SK-N-SH treated with all-trans-retinoic acid at 6 μM for 48 hours (cell line): ENCODE results near the gene UQCRC1.

Experiments used
- ATAC-seq: fragments of 200-7000 bp; cut with Tn5 transposase; 3 replicates; pipeline ENCODE4 v1.9.1; 2020; ENCODE audit warnings: mild to moderate bottlenecking, moderate library complexity
- ARNTL ChIP-seq: fragments of 450-650 bp; formaldehyde crosslinking; IDR thresholded peaks from 2 replicates; pipeline ENCODE4 v1.5.0; 2020; ENCODE audit warnings: low read depth, mild to moderate bottlenecking, moderate library complexity, borderline replicate concordance
- BACH2 ChIP-seq: fragments of 250-450 bp; sonication (Bioruptor Pico); IDR thresholded peaks from 2 replicates; pipeline ENCODE4 v1.9.0; 2021; ENCODE audit warnings: mild to moderate bottlenecking, borderline replicate concordance
- CREB5 ChIP-seq: fragments of 250-450 bp; sonication (Bioruptor Pico); IDR thresholded peaks from 2 replicates; pipeline ENCODE4 v1.5.1; 2020; ENCODE audit warnings: low read depth, mild to moderate bottlenecking, moderate library complexity
- ISL1 ChIP-seq: fragments of 250-450 bp; sonication (Bioruptor Pico); IDR thresholded peaks from 2 replicates; pipeline ENCODE4 v2.1.2; 2022; ENCODE audit warnings: mild to moderate bottlenecking, moderate library complexity
- OSR1 ChIP-seq: fragments of 250-450 bp; sonication (Bioruptor Pico); IDR thresholded peaks from 2 replicates; pipeline ENCODE4 v1.8.0; 2022; ENCODE audit warnings: moderate library complexity, mild to moderate bottlenecking, inconsistent platforms
- PPARA ChIP-seq: fragments of 250-450 bp; sonication (Bioruptor Pico); IDR thresholded peaks from 2 replicates; pipeline ENCODE4 v1.5.0; 2020; ENCODE audit warnings: mild to moderate bottlenecking, borderline replicate concordance
- RARB ChIP-seq: fragments of 250-450 bp; sonication (Bioruptor Pico); IDR thresholded peaks from 2 replicates; pipeline ENCODE4 v1.8.0; 2021; ENCODE audit warnings: mild to moderate bottlenecking, moderate library complexity
- SNAI2 ChIP-seq: fragments of 250-450 bp; sonication (Bioruptor Pico); IDR thresholded peaks from 2 replicates; pipeline ENCODE4 v1.5.0; 2020; ENCODE audit warnings: mild to moderate bottlenecking, moderate library complexity
- TCF4 ChIP-seq: fragments of 250-450 bp; sonication (Bioruptor Pico); IDR thresholded peaks from 2 replicates; pipeline ENCODE4 v1.8.0; 2021; ENCODE audit warnings: mild to moderate bottlenecking, moderate library complexity, borderline replicate concordance
- TOX ChIP-seq: fragments of 250-450 bp; sonication (Bioruptor Pico); IDR thresholded peaks from 2 replicates; pipeline ENCODE4 v1.8.0; 2021; ENCODE audit warnings: mild to moderate bottlenecking, moderate library complexity, borderline replicate concordance
- ZC3H10 ChIP-seq: fragments of 250-450 bp; sonication (Bioruptor Pico); IDR thresholded peaks from 2 replicates; pipeline ENCODE4 v1.5.1; 2021; ENCODE audit warnings: mild to moderate bottlenecking, moderate library complexity
- ZFP3 ChIP-seq: fragments of 250-450 bp; sonication (Bioruptor Pico); IDR thresholded peaks from 2 replicates; pipeline ENCODE4 v1.5.0; 2020; ENCODE audit warnings: mild to moderate bottlenecking, moderate library complexity
- ZNF565 ChIP-seq: fragments of 450-650 bp; formaldehyde crosslinking; conservative IDR thresholded peaks from 2 replicates; pipeline ENCODE4 v1.5.0; 2020; ENCODE audit warnings: low read depth, mild to moderate bottlenecking, moderate library complexity
- ZNF70 ChIP-seq: fragments of 450-650 bp; formaldehyde crosslinking; IDR thresholded peaks from 2 replicates; pipeline ENCODE4 v1.5.0; 2020; ENCODE audit warnings: mild to moderate bottlenecking, moderate library complexity
- ZNF8 ChIP-seq: fragments of 450-650 bp; formaldehyde crosslinking; IDR thresholded peaks from 2 replicates; pipeline ENCODE4 v1.5.0; 2020; ENCODE audit warnings: mild to moderate bottlenecking, moderate library complexity
- TF ChIP-seq, protein P1 (sequence below): fragments of 250-450 bp; sonication (Bioruptor Pico); IDR thresholded peaks from 2 replicates; pipeline ENCODE4 v1.5.1; 2021; ENCODE audit warnings: mild to moderate bottlenecking, moderate library complexity
- TF ChIP-seq, protein P2 (sequence below): fragments of 250-450 bp; sonication (Bioruptor Pico); IDR thresholded peaks from 2 replicates; pipeline ENCODE4 v1.8.0; 2021; ENCODE audit warnings: low read depth, mild to moderate bottlenecking, moderate library complexity, borderline replicate concordance
- TF ChIP-seq, protein P3 (sequence below): fragments of 250-450 bp; sonication (Bioruptor Pico); IDR thresholded peaks from 2 replicates; pipeline ENCODE4 v1.8.0; 2020; ENCODE audit warnings: mild to moderate bottlenecking, moderate library complexity, borderline replicate concordance

The UQCRC1 gene

GRCh38 chr3:48567500-48567899 lies 41.9 kb downstream of the UQCRC1 start (continued):
- TF ChIP-seq, protein P1, sequence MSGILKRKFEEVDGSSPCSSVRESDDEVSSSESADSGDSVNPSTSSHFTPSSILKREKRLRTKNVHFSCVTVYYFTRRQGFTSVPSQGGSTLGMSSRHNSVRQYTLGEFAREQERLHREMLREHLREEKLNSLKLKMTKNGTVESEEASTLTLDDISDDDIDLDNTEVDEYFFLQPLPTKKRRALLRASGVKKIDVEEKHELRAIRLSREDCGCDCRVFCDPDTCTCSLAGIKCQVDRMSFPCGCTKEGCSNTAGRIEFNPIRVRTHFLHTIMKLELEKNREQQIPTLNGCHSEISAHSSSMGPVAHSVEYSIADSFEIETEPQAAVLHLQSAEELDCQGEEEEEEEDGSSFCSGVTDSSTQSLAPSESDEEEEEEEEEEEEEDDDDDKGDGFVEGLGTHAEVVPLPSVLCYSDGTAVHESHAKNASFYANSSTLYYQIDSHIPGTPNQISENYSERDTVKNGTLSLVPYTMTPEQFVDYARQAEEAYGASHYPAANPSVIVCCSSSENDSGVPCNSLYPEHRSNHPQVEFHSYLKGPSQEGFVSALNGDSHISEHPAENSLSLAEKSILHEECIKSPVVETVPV (CRISPR knock-in tag): no peak
- no peak for TF ChIP-seq TCF4 (CRISPR knock-in tag)

DNA sequence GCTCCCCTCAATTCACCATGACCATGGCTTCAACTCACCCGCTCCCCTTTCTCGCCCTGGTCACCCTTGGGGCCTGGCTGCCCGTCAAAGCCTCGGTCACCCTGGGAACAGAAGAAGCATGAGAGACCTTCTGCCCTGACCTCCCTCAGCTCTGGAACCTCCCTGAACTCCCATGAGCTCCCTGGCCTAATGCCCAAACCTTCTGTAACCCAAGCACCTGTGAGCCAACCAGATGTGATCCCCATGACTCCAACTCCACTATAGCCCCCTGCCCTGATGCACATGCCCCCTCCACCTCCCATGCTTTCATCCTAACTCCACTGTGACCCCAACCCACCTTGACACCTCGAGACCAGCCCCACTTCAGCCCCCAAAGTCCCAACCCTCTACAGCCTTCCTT lies 42.4 kb downstream of the UQCRC1 start:
- TF ChIP-seq, protein P1 (CRISPR knock-in tag): no peak
- no peak for TF ChIP-seq ZC3H10 (CRISPR knock-in tag)
- TF ChIP-seq ZNF565 (CRISPR knock-in tag): no peak
- no peak for TF ChIP-seq PPARA (CRISPR knock-in tag)
- TF ChIP-seq BACH2 (CRISPR knock-in tag): no peak
- no peak for TF ChIP-seq OSR1 (CRISPR knock-in tag)
- TF ChIP-seq SNAI2 (CRISPR knock-in tag): no peak
- TF ChIP-seq ZFP3 (CRISPR knock-in tag): no peak
- no peak for TF ChIP-seq CREB5 (CRISPR knock-in tag)
- TF ChIP-seq RARB (CRISPR knock-in tag): no peak
- TF ChIP-seq, protein P2, sequence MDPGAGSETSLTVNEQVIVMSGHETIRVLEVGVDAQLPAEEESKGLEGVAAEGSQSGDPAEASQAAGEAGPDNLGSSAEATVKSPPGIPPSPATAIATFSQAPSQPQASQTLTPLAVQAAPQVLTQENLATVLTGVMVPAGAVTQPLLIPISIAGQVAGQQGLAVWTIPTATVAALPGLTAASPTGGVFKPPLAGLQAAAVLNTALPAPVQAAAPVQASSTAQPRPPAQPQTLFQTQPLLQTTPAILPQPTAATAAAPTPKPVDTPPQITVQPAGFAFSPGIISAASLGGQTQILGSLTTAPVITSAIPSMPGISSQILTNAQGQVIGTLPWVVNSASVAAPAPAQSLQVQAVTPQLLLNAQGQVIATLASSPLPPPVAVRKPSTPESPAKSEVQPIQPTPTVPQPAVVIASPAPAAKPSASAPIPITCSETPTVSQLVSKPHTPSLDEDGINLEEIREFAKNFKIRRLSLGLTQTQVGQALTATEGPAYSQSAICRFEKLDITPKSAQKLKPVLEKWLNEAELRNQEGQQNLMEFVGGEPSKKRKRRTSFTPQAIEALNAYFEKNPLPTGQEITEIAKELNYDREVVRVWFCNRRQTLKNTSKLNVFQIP (CRISPR knock-in tag): no peak
- TF ChIP-seq, protein P3, sequence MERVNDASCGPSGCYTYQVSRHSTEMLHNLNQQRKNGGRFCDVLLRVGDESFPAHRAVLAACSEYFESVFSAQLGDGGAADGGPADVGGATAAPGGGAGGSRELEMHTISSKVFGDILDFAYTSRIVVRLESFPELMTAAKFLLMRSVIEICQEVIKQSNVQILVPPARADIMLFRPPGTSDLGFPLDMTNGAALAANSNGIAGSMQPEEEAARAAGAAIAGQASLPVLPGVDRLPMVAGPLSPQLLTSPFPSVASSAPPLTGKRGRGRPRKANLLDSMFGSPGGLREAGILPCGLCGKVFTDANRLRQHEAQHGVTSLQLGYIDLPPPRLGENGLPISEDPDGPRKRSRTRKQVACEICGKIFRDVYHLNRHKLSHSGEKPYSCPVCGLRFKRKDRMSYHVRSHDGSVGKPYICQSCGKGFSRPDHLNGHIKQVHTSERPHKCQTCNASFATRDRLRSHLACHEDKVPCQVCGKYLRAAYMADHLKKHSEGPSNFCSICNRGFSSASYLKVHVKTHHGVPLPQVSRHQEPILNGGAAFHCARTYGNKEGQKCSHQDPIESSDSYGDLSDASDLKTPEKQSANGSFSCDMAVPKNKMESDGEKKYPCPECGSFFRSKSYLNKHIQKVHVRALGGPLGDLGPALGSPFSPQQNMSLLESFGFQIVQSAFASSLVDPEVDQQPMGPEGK: no peak
- TF ChIP-seq ARNTL (CRISPR knock-in tag): no peak
- no peak for TF ChIP-seq TOX (CRISPR knock-in tag)
- TF ChIP-seq ZNF70 (CRISPR knock-in tag): no peak
- TF ChIP-seq ISL1 (CRISPR knock-in tag): no peak
- no peak for TF ChIP-seq ZNF8
- ATAC-seq: no peak

DNA sequence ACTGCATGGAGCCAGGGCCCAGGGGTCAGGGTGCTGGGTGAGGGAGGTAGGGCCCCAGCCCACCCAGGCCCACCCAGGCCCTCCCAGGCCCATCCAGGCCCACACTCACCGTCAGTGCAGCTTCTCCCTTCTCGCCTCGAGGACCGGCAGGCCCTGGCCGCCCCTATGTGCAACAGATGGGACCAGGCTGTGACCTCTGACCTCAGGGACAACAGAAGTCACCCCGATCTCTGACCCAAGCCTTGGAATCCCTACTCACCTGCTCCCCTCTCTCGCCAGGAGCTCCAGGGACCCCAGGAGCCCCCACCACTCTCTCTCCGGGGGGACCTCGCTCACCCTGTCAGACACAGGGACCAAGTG lies 43.1 kb downstream of the UQCRC1 start:
- no peak for ATAC-seq
- no peak for TF ChIP-seq TOX (CRISPR knock-in tag)
- no peak for TF ChIP-seq ZNF8
- no peak for TF ChIP-seq ZNF70 (CRISPR knock-in tag)

- ATAC-seq: peak; percentile 50
- TF ChIP-seq, protein P2 (CRISPR knock-in tag): no peak
- TF ChIP-seq ZC3H10 (CRISPR knock-in tag) (no peak), ZNF8 (no peak), PPARA (CRISPR knock-in tag) (no peak), BACH2 (CRISPR knock-in tag) (no peak), SNAI2 (CRISPR knock-in tag) (no peak), CREB5 (CRISPR knock-in tag) (no peak), RARB (CRISPR knock-in tag) (no peak)
- TF ChIP-seq, protein P3: no peak
These were observed 43.6 kb downstream of the UQCRC1 start for GRCh38 chr3:48565591-48566400.
